NCI-H2196 (cell line): ENCODE data around the gene SIGLEC6.
A peak's percentile ranks its signal among the peaks of the same experiment; 100 is the strongest.

Source experiments
- DNase-seq: peaks from one replicate; lab custom pipeline; 2025; ENCODE audit not compliant: unreplicated experiment; lab: John Stamatoyannopoulos, UW

The SIGLEC6 gene

DNA sequence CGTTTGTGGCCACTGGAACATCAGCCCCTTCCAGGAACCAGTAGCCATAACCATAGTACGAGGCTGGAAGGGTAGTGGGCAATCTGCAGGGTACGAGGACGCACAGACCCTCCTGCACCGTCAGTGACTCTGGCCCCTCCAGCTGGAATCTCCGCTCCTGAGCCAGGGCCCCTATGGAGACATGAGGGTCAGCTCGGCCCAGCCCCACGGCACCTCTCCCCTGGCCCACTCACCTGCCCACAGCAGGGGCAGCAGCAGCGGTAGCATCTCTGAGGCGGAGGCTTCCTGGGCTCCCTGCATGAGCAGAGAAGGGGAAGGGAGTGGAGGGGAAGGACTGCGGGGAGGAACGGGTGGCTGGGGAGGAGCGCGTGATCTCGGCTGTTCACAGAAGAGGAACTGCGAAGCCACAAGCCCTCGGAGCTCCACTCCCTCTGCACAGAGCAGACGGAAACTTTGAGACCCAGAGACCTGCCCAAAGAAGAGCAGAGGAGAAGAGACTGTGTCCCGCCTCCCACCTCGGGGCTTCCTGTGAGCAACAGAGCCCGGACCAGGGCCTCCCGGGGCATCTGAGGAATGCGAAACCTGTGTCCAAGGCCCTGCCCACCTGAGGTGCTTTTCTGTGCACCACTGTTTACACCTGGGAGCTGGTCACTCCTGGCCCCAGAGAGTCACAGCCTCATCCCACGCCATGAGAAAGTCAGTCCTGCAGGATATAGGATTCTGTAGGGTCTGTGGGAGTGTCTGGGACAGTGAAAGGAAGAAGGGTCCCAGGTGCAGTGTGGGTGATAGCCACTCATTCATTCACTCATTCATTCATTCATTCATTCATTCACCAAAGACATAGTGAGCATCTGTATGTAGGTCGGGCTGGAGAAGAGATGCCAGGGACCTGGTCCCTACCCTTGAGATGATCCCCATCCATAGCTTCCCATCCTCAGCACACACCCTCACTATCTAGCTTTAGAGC lies at the start of gene SIGLEC6:
Gene SIGLEC6, minus strand, starts transcription at position 322 of the 967 bp plus-strand sequence. Its CDS starts 22 bp downstream, at position 300.
- no peak for DNase-seq

DNA sequence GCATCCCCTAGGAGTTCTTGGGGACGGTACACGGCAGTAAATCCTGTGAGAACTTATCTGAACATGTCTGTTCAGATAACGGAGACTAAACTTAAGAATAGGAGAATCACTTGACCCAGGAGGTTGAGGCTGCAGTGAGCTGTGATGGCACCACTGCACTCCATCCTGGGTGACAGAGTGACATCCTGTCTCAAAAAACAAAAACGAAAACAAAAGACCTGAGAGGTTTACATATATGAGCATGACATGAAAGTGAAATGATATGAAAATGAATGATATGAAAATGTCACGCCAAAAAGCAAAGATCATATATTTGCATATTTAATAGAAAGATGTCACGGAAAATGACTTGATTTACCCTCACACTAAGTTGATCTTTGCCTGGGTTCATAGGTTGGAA lies 45.4 kb upstream of the SIGLEC6 start:
- no peak for DNase-seq

DNA sequence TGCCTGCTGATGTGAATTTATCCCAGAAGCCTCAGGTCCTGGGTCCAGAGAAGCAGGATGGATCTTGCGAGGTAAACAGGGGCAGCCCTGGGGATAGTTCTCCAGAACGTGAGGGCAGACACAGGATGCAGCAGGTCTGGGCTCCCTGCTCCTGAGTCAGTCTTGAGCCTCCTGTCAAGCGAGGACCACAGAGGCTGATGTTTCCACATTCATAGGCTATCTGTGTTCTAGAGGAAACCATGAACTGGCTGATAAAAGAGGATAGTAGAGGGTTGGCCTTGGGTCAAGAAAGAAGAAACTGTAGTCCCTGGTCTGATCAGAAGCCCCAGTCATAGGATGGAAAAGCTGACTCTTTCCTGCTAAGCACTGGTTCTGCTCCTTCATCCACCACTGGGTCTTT lies 41.9 kb upstream of the SIGLEC6 start:
- no peak for DNase-seq

DNA sequence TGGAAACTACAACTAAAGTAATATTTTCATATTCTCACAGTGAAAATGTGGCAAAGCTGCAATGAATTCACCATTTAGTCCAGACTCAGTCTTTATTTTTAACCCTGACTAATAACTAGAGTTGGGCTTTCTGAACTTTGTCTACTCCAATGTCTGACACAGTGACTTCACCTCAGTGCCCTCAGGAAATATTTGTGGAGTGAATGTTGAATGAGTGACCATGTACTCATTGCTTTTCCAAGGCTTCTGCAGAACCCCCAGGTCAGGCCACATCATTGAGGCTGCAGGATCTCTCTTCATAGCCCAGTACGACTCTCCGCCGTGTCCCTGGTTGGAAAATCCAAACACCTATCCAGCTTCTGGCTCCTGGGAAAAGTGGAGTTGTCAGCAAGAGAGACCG lies 41.4 kb upstream of the SIGLEC6 start:
- DNase-seq = no peak

DNA sequence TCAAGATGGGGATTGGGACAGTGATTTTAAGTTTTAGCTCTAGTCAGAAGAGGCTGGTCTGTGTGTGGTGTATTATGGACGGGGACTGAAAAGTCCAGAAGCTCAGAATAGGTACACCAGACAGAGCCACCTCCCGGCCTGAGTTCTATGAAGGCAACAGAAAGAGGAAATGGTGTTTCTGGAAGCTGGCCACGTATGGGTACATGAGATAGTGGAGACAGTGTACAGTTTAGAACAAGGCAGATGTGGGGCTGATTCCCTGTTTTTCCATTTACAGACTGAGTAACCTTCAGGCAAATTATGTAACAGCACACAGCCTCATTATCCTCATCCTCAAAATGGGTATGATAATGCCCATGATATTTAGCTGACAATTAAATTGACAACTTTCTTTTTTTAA lies 40.9 kb upstream of the SIGLEC6 start:
- no peak for DNase-seq

DNA sequence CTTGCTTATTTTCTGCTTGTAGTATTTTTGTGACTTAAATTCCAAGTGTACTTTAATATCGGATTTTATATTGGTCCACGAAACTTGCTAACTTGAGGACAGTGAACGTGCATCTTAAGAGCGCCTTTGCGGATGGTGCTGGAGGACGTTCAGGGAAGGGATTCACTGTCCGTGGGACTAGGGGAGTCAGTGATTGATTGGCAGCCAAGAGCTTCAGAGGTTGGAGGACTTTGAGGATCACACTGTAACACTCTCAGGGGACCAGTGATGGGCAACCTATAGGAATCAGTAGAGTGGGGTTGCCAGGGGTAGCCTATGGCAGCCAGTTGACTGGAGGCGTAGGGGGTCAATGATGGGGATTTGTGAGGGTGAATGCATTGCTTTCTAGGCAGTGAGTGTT lies 40.1 kb upstream of the SIGLEC6 start:
- DNase-seq = no peak

DNA sequence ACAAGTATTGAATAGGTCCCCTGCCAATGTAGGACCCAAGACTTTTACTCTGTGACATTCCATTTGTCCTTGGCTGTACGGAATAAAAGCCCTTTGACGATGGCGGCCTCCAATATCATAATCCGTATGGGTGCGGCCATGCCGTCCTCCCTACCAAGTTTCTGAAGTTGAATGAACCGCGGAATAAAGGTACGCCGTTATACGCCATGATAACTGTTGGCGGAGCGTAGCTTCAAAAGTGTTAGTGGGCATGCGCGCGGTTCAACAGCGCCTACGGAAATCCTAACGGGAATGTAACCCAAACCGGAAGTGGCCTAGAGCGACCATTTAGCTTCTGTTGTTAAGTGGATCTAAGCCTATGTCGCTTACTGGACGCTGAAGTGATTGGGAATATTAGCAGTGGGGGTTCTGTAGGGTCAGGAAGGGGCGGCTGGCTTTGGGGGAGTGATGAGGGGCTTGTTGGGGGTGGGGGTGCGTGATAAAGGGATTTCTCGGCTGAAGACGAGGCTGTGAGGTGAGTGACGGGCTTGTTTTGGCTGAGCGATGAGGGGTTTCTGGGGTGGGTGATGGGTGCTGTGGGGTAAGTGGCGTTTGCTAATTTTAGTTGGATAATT lies 39.6 kb upstream of the SIGLEC6 start, which contains the start of gene ZNF175:
Gene ZNF175, plus strand, starts transcription at position 322 of the 614 bp plus-strand sequence. CDS start 2,047 bp downstream, outside the sequence.
- DNase-seq = peak; percentile 94

DNA sequence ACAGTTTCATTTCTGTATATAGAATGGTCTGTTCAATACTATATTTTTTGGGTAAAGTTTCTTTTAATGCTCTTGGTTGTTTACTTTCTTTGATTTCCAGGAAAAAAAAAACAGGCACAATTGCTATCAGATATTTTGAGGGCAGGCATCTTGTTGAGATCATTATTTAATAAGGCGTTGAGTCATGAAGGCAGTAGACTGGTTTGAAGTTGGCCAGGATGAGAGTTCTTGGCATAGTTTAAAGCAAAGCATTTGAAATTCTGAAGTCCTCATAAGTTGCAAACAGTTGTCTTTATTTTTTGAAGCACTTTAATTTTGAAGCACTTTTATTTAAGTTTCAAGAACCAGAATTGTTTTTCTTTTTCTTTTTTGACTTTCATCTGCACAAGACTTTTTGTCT lies 37.0 kb upstream of the SIGLEC6 start:
- no peak for DNase-seq

DNA sequence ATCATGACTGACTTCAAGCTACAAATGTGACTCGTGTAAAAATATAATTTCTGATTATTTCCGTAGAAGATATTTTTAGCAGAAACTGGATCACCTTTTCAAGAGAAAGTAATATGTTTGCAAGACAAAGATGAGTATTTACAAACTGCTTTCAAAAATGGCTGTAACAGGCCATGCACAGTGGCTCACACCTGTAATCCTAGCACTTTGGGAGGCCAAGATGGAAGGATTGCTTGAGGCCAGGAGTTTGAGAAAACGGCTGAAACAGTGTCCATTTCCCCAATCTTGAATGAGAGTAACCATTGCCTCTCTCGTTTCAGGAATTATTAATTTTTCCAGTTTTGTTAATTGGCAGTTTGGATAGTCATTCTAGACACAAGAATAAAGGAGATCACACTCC lies 36.1 kb upstream of the SIGLEC6 start:
- no peak for DNase-seq

DNA sequence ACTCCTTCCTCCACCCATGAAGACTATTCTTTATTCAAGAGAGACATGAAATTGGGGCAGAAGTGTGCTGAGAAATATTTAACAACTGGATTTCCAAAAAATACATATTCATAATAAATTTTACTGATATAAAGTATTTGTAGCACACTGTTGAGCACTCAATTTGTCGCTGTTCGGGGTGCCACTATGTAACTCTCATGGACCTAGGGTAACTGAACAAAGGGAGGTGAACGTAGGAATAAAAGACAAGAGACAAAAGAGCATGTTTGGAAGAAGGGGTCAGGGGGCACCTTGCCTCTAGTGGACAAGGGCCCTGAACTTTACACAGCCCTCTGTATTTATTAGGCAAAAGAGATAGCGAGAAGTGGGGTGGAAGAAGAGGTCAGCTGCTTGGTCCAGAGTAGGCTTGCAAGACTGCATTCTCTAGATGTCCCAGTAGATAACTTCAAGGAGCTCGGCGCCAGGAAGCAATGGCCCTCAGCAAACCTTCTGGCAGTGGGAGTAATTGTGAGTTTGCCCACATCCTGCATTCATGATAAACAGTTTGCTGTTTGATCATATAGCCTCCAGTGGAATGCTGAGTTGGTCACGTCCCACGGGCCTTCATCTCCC lies 35.1 kb upstream of the SIGLEC6 start:
- no peak for DNase-seq

DNA sequence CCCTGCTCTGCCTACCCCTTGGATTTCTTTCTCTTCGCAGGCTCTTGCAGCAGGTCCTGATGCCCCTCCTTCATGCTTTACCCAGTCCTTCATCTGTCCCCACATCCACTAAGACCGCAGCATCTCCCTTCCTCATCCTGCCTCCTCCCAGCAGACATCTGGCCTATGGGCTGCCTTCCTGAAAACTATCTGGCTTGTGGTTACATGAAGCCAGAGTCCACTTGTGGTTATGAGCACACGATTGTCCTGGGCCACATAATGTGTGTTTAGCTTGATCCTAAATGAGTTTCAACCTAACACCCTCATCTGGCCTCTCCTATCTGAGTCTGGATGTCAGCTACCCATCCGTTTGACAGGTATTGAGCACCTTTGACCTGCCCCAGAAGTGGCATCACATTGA lies 34.1 kb upstream of the SIGLEC6 start:
- no peak for DNase-seq

DNA sequence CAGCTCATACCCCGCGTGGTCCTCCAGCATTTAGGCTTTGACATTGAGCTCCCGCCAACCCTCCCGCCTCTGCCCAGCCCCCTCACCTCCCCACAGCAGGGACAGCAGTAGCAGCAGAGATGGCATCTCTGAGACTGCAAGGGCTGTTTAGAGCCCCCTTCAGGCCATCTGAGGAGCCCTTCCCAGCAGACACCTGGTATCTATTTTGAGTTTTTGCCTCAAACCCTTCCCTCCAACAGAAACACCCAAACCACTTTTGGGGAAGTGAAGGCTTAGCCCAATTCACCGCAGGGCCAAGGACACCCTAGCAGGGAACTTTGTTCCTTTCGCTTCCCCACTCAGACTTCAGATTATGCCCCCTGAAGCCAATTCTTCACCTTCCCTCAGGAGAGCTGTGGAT lies 33.3 kb upstream of the SIGLEC6 start:
- no peak for DNase-seq

DNA sequence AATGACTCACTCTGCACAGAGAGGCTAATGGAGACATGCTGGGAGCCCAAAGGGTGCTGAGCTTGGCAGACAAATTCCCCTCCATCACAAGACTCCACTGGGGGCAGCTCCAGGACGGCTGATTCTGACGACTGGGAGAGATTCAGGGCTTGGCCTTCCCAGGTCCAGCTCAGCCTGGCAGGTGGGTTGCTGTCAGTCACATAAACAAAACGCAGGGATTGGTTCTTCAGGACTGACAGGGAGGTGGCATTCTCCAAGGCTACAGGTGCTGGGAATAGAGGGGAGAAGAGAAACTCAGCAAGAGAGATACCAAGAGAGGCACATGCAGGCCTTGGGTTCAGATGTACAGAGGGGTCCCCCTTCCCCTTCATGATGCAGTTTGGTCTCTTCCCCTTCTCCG lies 28.9 kb upstream of the SIGLEC6 start:
- no peak for DNase-seq

DNA sequence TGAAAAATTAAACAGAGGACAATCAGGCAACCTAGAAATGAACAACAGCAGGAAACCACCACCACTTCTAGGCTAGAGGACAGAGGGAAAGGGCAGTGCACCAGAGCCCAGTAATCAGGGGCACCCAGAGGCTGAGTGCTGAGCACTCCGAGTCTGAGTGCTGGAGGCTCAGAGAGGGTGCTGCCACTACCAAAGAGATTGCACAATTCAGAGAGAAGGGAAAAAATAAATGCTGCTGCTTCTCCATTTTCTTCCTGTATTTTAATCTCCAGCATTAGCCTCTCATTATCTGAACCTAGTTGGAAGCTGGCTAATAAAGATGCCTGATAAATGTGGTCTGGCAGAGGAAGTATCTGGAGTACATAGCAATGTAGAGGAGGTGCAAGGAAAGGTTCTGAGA lies 27.8 kb upstream of the SIGLEC6 start:
- no peak for DNase-seq

DNA sequence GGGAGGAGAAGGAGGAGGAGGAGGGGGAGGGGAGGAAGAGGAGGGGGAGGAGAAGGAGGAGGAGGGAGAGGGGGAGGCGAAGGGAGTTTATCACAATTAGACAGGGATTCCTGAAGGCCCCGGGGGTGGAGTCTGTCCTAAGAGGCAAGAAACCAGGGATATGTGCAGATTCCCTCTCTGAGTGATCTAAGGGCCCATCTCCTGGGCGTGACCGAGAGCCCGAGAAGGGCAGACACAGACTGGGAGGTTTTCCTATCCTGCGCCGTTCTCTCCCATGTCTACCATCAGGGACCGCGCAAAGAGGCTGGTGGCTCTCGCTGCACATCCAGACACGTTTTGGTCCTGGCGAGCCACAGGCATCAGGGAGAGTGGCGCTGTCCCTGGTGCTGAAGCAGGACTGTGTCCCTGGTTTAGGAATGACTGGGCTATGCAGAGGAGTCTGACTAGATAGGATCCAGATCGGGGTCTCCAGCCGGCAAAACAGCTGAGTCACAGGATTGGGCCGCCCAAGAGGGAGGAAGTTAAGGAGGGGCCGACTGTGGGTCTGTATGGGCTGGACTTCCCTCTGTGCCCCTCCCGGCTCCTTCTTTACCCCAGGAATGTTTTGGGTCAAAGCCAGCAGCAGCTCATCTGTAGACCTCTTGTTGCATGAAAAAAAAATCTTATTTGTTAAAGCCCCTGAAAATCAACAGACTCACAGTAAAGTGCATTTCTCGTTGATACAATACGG lies 21.7 kb upstream of the SIGLEC6 start:
- no peak for DNase-seq

DNA sequence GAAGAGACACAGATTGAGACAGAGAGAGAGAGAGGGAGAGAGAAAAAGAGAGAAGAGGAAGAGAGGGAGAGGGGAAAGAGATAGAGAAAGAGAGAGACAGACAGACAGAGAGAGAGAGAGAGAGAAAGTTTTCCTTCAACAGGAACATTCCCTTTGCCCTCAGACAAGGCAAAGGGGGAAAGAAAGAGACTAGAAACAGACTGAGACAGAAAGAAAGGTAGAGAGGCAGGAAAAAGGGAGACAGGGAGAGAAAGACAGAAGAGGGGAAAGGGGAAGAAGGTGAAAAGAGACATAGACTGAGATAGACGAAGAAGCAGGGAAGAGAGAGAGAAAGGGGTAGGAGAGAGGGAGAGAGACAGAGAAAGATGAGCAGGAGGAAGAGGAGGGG lies 21.1 kb upstream of the SIGLEC6 start:
- no peak for DNase-seq

DNA sequence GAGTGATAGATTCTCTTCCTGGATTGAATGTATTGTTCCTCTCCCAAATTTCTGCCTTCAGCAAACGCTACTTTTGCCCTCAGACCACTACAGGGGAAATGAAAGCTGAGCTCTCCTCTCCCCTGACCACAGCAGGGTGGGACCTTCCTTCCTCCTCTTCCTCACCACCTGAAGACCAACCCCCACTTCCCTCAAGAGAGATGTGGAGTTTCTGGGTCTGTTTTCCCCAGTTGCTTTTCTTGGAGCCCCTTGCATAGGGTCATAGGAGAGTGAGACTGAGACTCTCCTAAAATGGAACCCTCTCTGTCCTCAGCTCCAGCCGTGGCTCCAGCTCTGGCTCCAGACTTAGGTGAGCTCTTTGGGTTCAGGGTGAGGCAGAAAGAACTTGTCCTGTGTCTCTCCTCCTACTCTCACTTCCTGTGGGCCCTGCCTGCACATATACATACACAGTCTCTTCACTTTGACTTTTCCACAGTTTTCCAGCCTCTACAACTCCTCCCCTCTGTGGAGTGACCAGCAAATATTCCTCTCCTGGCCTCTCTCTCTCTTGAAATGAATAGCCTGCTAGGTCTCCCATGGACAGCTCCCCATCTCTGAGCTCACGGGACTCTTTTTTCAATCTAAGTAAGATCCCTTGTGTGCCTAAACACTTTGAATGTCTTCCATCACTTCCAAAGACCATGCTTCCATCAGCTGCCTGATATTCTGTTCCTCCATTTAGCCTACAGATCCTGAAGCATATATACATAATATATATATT lies 20.4 kb upstream of the SIGLEC6 start:
- no peak for DNase-seq

DNA sequence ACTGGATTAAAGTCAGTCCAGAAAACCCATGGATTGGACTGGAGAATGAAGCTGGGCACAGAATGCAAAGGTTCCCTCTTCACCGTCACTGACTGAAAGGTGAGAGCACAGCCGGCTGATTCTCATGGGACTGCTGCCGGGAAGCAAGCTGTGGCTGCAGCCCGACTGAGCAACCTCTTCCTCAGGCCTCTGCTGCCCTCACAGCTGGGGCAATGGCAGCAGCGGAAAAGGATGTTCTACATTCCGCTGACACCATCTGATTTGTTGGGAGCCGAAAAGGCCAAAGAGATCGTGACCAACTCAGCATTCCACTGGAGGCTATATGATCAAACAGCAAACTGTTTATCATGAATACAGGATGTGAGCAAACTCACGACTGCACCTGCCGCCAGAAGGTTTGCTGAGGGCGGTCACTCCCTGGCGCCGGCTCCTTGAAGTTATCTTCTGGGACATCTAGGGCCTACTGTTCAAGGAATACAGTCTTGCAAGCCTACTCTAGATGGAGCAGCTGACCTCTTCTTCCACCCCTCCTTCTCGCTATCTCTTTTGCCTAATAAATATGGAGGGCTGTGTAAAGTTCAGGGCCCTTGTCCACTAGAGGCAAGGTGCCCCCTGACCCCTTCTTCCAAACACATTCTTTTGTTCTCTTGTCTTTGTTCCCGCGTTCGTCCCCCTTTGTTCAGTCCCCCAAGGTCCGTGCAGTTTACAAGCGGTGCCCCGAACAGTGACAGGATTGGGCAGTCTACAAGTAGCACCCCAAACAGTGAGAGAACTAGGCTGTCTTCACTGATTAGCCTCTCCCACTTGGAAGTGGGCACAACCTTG lies 19.6 kb upstream of the SIGLEC6 start:
- no peak for DNase-seq

DNA sequence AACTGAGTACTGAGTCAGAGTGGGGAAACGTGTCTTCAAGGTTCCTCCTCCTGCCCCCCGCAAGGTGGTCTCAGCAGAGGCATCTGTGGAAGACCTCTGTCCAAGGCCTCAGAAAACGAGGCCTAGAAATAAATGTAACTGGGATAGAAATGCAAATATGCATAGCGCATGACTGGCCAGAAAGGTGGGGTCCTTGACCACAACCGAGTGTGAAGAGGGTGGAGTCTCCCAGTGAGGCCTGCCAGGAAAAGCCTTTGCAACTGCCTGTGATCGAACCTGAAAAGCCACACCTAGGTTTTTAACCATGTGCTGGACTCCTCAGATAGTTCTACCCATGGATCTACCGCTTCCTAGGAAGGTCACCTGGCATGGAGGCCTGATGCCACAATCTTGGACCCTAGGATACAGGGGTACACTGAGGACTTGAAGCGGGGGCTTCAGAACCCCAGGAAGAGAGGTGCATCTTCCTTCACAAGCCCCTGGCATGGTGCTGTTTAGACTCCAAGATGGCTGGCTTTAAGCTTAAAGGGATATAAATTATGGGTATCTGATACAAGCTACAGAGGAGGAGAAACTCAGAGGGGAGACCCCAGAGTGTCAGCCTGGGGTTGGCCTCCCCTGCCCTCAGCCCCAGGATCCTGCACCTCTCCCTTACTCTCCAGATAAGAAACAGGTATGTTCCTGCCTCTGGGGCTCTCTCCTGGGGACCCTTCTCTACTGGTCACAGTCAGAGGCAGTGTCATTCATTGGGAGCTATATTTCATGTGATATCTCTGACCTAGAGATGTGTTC lies 18.3 kb upstream of the SIGLEC6 start:
- DNase-seq = no peak
